Osteocyte (in vitro differentiated cells): ENCODE data around the gene ST6GALNAC2. TPM values are rescaled to one million over a fixed set of nuclear protein-coding genes. Genes with fewer than 3 reads are reported as not detected.

Source experiments
- DNase-seq: peaks from one replicate; pipeline ENCODE4 v3.0.0; 2021; ENCODE audit warnings: mixed read lengths; ENCODE audit not compliant: unreplicated experiment; ENCODE audit errors: extremely low spot score
- H3K27ac Mint-ChIP-seq: one replicate; pipeline ENCODE4 v1.8.0; 2021; ENCODE audit warnings: mild to moderate bottlenecking, mixed read lengths; ENCODE audit not compliant: unreplicated experiment
- H3K27me3 Mint-ChIP-seq: one replicate; pipeline ENCODE4 v1.8.0; 2021; ENCODE audit warnings: mixed read lengths; ENCODE audit not compliant: unreplicated experiment
- H3K36me3 Mint-ChIP-seq: one replicate; pipeline ENCODE4 v1.8.0; 2021; ENCODE audit warnings: mixed read lengths; ENCODE audit not compliant: unreplicated experiment
- H3K4me1 Mint-ChIP-seq: one replicate; pipeline ENCODE4 v1.8.0; 2021; ENCODE audit warnings: mixed read lengths; ENCODE audit not compliant: unreplicated experiment
- H3K4me3 Mint-ChIP-seq: one replicate; pipeline ENCODE4 v1.8.0; 2021; ENCODE audit warnings: mild to moderate bottlenecking, moderate library complexity, mixed read lengths; ENCODE audit not compliant: unreplicated experiment
- H3K9me3 Mint-ChIP-seq: one replicate; pipeline ENCODE4 v1.8.0; 2021; ENCODE audit warnings: mixed read lengths; ENCODE audit not compliant: unreplicated experiment
- CTCF ChIP-seq: fragments of 200-600 bp; sonication (generic); IDR thresholded peaks from 2 replicates; pipeline ENCODE4 v1.5.0; 2021; ENCODE audit warnings: antibody characterized with exemption, mild to moderate bottlenecking, moderate library complexity
- total RNA-seq: library from RNA; stranded (reverse); gene quantifications from 2 replicates; pipeline ENCODE4 v1.2.1, GENCODE V29; 2021

The ST6GALNAC2 gene
- total RNA-seq, 1 donor from 2014 or later = 3.3 TPM

DNA sequence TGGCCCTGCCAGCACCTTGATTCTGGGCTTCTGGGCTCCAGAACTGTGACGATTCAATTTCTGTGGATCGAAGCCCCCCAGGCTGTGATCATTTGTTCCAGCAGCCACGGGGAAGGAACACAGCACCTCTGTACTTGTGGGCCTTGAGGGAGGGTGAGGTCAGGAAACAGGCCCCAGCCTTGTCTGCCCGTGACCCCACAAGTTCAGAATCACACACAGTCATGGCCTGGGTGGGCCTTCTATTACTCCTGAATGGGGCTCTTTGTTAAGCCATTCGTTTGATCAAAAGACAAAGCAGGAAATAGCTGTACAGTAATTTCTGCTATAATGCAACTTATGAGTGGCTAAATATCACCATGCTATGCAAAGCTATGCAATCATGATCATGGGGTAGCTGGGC, 10.1 kb downstream of the ST6GALNAC2 start:
- no peaks in the 10 kb centered on the region for H3K27me3 Mint-ChIP-seq
- no peak for TF ChIP-seq CTCF
- H3K36me3 Mint-ChIP-seq = no peaks in the 10 kb centered on the region
- no peaks in the 10 kb centered on the region for H3K9me3 Mint-ChIP-seq
- peaks cover 12% of the 10 kb centered on the region for H3K4me1 Mint-ChIP-seq
- H3K4me3 Mint-ChIP-seq = no peak overlapping the region
- DNase-seq = no peak
- no peak overlapping the region for H3K27ac Mint-ChIP-seq

DNA sequence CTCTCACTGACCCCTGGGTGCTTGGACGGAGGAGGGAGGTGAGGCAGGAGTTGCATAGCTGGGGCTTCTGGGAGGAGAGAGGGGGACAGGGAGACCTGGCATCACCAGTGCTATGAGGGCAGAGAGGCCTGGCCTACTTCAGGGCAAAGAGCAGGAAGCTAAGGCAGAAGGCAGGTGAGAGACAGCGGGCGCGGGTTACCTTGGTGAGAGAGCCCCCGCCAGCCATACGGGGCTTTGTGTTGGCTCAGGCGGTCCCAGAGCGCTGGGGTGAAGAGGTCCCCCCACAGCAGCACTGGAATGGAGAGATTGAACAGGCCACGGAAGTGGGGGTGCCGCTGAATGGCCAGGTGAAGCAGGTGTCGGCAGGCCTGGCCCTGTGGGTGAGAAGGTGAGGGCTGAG, 11.5 kb downstream of the ST6GALNAC2 start:
- TF ChIP-seq CTCF = no peak
- no peak for DNase-seq
- H3K9me3 Mint-ChIP-seq = no peaks in the 10 kb centered on the region
- H3K27ac Mint-ChIP-seq = no peak overlapping the region
- H3K36me3 Mint-ChIP-seq = no peaks in the 10 kb centered on the region
- H3K27me3 Mint-ChIP-seq = no peaks in the 10 kb centered on the region
- H3K4me1 Mint-ChIP-seq = peaks cover 9% of the 10 kb centered on the region
- no peak overlapping the region for H3K4me3 Mint-ChIP-seq

- H3K4me3 Mint-ChIP-seq = no peak overlapping the region
- no peaks in the 10 kb centered on the region for H3K9me3 Mint-ChIP-seq
- DNase-seq = no peak
- H3K4me1 Mint-ChIP-seq = peaks cover 7% of the 10 kb centered on the region
- no peak for TF ChIP-seq CTCF
- H3K27ac Mint-ChIP-seq = no peak overlapping the region
- H3K36me3 Mint-ChIP-seq = no peaks in the 10 kb centered on the region
- H3K27me3 Mint-ChIP-seq = no peaks in the 10 kb centered on the region
These were observed 12.6 kb downstream of the ST6GALNAC2 start for GRCh38 chr17:76573096-76573495.

- Mint-ChIP-seq H3K27ac (no peak overlapping the region), H3K27me3 (no peaks in the 10 kb centered on the region), H3K4me3 (no peak overlapping the region), H3K4me1 (peaks cover 10% of the 10 kb centered on the region), H3K36me3 (no peaks in the 10 kb centered on the region), H3K9me3 (no peaks in the 10 kb centered on the region)
- TF ChIP-seq CTCF = no peak
- no peak for DNase-seq
These were observed 13.3 kb downstream of the ST6GALNAC2 start for GRCh38 chr17:76572201-76572910.

GRCh38 chr17:76570877-76571471, 14.7 kb downstream of the ST6GALNAC2 start:
- no peak overlapping the region for H3K27ac Mint-ChIP-seq
- peaks cover 12% of the 10 kb centered on the region for H3K4me1 Mint-ChIP-seq
- no peak for DNase-seq
- no peaks in the 10 kb centered on the region for H3K27me3 Mint-ChIP-seq
- H3K9me3 Mint-ChIP-seq = no peaks in the 10 kb centered on the region
- no peak overlapping the region for H3K4me3 Mint-ChIP-seq
- H3K36me3 Mint-ChIP-seq = peaks cover 4% of the 10 kb centered on the region
- no peak for TF ChIP-seq CTCF
